Activated effector memory CD4-positive, alpha-beta T cell treated with Interleukin-2 at 50 U/mL for 16 hours (primary cell): ENCODE measurements around the gene ATP4A.
"Not testable (repeated sequence)": the region's sequence is repeated elsewhere in the genome, so short reads cannot be mapped to it uniquely, and the experiment has no call there.

Source experiments
- DNase-seq: peaks from one replicate; pipeline ENCODE4 v3.0.0-alpha.2; 2020

Gene ATP4A

GRCh38 chr19:35563207-35563829 is at the start of gene ATP4A:
Gene ATP4A (minus strand): TSS chr19:35563658. CDS start chr19:35563629, 29 bp downstream.
- no peak for DNase-seq

GRCh38 chr19:35612559-35613321 is 49.3 kb upstream of the ATP4A start, which contains the start of gene HAUS5:
Gene HAUS5 (plus strand): TSS chr19:35612735. CDS start chr19:35612795, 60 bp downstream.
- peak; percentile 93 for DNase-seq

- no peak for DNase-seq
Observed at GRCh38 chr19:35612224-35612558, 48.7 kb upstream of the ATP4A start.

- peak; percentile 37 for DNase-seq
Observed at GRCh38 chr19:35609851-35610353, 46.4 kb upstream of the ATP4A start.

- DNase-seq, result no peak
Observed at GRCh38 chr19:35608251-35608650, 44.8 kb upstream of the ATP4A start.

GRCh38 chr19:35607661-35608060 is 44.2 kb upstream of the ATP4A start:
- DNase-seq, result no peak

GRCh38 chr19:35607170-35607569 is 43.7 kb upstream of the ATP4A start:
- DNase-seq, result not testable (repeated sequence)

- not testable (repeated sequence) for DNase-seq
Observed at GRCh38 chr19:35604436-35604835, 41.0 kb upstream of the ATP4A start.

- no peak for DNase-seq
Observed at GRCh38 chr19:35601971-35602370, 38.5 kb upstream of the ATP4A start.

GRCh38 chr19:35596366-35596999 is 33.0 kb upstream of the ATP4A start:
- DNase-seq, result no peak

GRCh38 chr19:35595928-35596327 is 32.5 kb upstream of the ATP4A start:
- no peak for DNase-seq

GRCh38 chr19:35595026-35595425 is 31.6 kb upstream of the ATP4A start:
- not testable (repeated sequence) for DNase-seq

- DNase-seq, result no peak
Observed at GRCh38 chr19:35592226-35592625, 28.8 kb upstream of the ATP4A start.

- no peak for DNase-seq
Observed at GRCh38 chr19:35590875-35591274, 27.4 kb upstream of the ATP4A start.

- DNase-seq, result no peak
Observed at GRCh38 chr19:35587321-35587720, 23.9 kb upstream of the ATP4A start.

- DNase-seq, result no peak
Observed at GRCh38 chr19:35585848-35586247, 22.4 kb upstream of the ATP4A start, which contains the start of gene PMIS2. Gene PMIS2 (plus strand): TSS chr19:35586173. CDS start chr19:35586260, 87 bp downstream.

- DNase-seq, result no peak
Observed at GRCh38 chr19:35582760-35583159, 19.3 kb upstream of the ATP4A start.

- no peak for DNase-seq
Observed at GRCh38 chr19:35578707-35579106, 15.2 kb upstream of the ATP4A start.

GRCh38 chr19:35577918-35578317 is 14.5 kb upstream of the ATP4A start:
- DNase-seq, result no peak

GRCh38 chr19:35571406-35571965 is 8.0 kb upstream of the ATP4A start:
- DNase-seq, result no peak

GRCh38 chr19:35569281-35569781 is 5.9 kb upstream of the ATP4A start:
- no peak for DNase-seq

GRCh38 chr19:35566738-35567137 is 3.3 kb upstream of the ATP4A start:
- DNase-seq, result no peak
